Measurements from ENCODE around the gene BRI3BP.
"Not testable (repeated sequence)": the region's sequence is repeated elsewhere in the genome, so short reads cannot be mapped to it uniquely, and the experiment has no call there.

Gene BRI3BP

GRCh38 chr12:125065919-125066570 lies 72.6 kb downstream of the BRI3BP start:
- DNase-seq (ENCODE audit: low read depth, low spot score), result no peak

GRCh38 chr12:125068391-125068790 lies 74.9 kb downstream of the BRI3BP start:
- DNase-seq (ENCODE audit: low read depth, low spot score), result no peak

- DNase-seq (ENCODE audit: low read depth, low spot score), result no peak
These were observed 76.2 kb downstream of the BRI3BP start for GRCh38 chr12:125069616-125070015.

GRCh38 chr12:125070112-125070511 lies 76.7 kb downstream of the BRI3BP start:
- no peak for DNase-seq (ENCODE audit: low read depth, low spot score)

GRCh38 chr12:125070661-125071390 lies 77.4 kb downstream of the BRI3BP start:
- DNase-seq (ENCODE audit: low read depth, low spot score), result no peak

GRCh38 chr12:125071456-125071855 lies 78.0 kb downstream of the BRI3BP start:
- no peak for DNase-seq (ENCODE audit: low read depth, low spot score)

GRCh38 chr12:125072496-125072895 lies 79.1 kb downstream of the BRI3BP start:
- no peak for DNase-seq (ENCODE audit: low read depth, low spot score)

GRCh38 chr12:125074294-125074693 lies 80.8 kb downstream of the BRI3BP start:
- DNase-seq (ENCODE audit: low read depth, low spot score), result not testable (repeated sequence)

- no peak for DNase-seq (ENCODE audit: low read depth, low spot score)
These were observed 82.7 kb downstream of the BRI3BP start for GRCh38 chr12:125076103-125076502.

GRCh38 chr12:125079084-125079483 lies 85.6 kb downstream of the BRI3BP start:
- DNase-seq (ENCODE audit: low read depth, low spot score), result no peak

- no peak for DNase-seq (ENCODE audit: low read depth, low spot score)
These were observed 86.5 kb downstream of the BRI3BP start for GRCh38 chr12:125079648-125080645.
